ENCODE results near the gene MTX1. TPM values are rescaled to one million over a fixed set of nuclear protein-coding genes. Genes with fewer than 3 reads are reported as not detected.

The MTX1 gene
- total and polyA plus RNA-seq, 9 of the 15 experiments (the other 6 are each of a cell fraction or from before 2014, with no cell fraction given): 29.1 to 98.4 (median 66.9) TPM

DNA sequence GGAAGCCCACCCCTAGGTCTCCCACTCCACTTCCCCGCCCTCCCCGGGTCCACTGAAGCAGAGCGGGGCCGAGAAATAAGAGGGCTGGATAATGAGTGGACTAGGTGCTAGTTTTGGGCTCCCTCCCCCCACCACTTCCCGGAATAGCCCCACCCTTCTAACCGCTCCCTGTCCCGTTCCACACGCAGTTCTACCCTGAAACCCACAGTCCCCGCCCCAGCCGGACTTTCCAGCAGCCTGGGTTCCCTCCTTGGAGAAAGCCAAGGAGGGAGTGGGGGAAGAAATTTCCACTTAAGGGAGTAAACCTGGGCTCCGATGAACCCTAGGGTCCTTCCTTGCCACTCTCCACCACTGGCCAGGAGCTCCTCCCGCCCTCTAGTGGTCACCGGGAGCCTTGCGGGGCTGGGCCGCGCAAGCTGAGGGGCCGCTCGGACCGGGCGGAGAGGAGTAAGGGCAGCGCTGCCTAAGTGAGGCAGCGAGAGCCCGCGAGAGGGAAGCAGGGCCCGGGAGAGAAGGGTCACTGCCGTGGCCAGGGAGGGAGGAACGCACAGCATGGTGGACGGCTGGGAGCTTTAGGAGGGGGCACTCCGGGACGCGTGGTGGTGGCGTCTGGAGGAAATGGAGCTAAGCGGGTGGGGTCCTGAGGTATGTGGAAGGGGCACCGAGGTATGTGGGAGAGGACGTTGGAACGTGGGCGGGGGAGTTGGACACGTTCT is 15.1 kb upstream of the MTX1 start (continued):
- TF ChIP-seq, protein P1, sequence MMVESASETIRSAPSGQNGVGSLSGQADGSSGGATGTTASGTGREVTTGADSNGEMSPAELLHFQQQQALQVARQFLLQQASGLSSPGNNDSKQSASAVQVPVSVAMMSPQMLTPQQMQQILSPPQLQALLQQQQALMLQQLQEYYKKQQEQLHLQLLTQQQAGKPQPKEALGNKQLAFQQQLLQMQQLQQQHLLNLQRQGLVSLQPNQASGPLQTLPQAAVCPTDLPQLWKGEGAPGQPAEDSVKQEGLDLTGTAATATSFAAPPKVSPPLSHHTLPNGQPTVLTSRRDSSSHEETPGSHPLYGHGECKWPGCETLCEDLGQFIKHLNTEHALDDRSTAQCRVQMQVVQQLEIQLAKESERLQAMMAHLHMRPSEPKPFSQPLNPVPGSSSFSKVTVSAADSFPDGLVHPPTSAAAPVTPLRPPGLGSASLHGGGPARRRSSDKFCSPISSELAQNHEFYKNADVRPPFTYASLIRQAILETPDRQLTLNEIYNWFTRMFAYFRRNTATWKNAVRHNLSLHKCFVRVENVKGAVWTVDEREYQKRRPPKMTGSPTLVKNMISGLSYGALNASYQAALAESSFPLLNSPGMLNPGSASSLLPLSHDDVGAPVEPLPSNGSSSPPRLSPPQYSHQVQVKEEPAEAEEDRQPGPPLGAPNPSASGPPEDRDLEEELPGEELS (CRISPR knock-in tag; IDR thresholded peaks at IDR 0.05; ENCODE audit: borderline replicate concordance): no peak
- TF ChIP-seq C11orf30 (IDR thresholded peaks at IDR 0.05; ENCODE audit: low read depth) (no peak), SMARCC2 (IDR thresholded peaks at IDR 0.05; ENCODE audit: low read depth) (no peak), IRF1 (CRISPR knock-in tag; IDR thresholded peaks at IDR 0.05; ENCODE audit: borderline replicate concordance) (no peak), ZNF408 (CRISPR knock-in tag; IDR thresholded peaks at IDR 0.05; ENCODE audit: low read depth) (no peak), KLF1 (tag; IDR thresholded peaks at IDR 0.05) (no peak), THRAP3 (IDR thresholded peaks at IDR 0.05; ENCODE audit: borderline replicate concordance) (no peak), PURB (CRISPR knock-in tag; IDR thresholded peaks at IDR 0.05; ENCODE audit: low read depth) (no peak), PCBP1 (IDR thresholded peaks at IDR 0.05; ENCODE audit: low read depth, low read length, poor library complexity, severe bottlenecking) (peak; percentile 2), PML (IDR thresholded peaks at IDR 0.05; ENCODE audit: low read length) (peak; percentile 69; the same call in 1 of the 2 replicates), ZNF764 (CRISPR knock-in tag; IDR thresholded peaks at IDR 0.05; ENCODE audit: low read depth) (no peak), MEF2A (IDR thresholded peaks at IDR 0.05; ENCODE audit: control insufficient read depth, low read depth, low read length) (0 out of 2 replicates have a peak, but pooled peaks have one; percentile 30), NUFIP1 (IDR thresholded peaks at IDR 0.05; ENCODE audit: partially characterized antibody) (no peak), PCBP2 (IDR thresholded peaks at IDR 0.05; ENCODE audit: low read depth, low read length, poor library complexity, severe bottlenecking) (no peak), ZNF668 (CRISPR knock-in tag; IDR thresholded peaks at IDR 0.05) (no peak), NFIX (CRISPR knock-in tag; IDR thresholded peaks at IDR 0.05; ENCODE audit: low read depth) (no peak)
- TF ChIP-seq, protein P2, sequence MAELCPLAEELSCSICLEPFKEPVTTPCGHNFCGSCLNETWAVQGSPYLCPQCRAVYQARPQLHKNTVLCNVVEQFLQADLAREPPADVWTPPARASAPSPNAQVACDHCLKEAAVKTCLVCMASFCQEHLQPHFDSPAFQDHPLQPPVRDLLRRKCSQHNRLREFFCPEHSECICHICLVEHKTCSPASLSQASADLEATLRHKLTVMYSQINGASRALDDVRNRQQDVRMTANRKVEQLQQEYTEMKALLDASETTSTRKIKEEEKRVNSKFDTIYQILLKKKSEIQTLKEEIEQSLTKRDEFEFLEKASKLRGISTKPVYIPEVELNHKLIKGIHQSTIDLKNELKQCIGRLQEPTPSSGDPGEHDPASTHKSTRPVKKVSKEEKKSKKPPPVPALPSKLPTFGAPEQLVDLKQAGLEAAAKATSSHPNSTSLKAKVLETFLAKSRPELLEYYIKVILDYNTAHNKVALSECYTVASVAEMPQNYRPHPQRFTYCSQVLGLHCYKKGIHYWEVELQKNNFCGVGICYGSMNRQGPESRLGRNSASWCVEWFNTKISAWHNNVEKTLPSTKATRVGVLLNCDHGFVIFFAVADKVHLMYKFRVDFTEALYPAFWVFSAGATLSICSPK (IDR thresholded peaks at IDR 0.05; ENCODE audit: borderline replicate concordance): 0 out of 2 replicates have a peak, but pooled peaks have one; percentile 41
- TF ChIP-seq, protein P3, sequence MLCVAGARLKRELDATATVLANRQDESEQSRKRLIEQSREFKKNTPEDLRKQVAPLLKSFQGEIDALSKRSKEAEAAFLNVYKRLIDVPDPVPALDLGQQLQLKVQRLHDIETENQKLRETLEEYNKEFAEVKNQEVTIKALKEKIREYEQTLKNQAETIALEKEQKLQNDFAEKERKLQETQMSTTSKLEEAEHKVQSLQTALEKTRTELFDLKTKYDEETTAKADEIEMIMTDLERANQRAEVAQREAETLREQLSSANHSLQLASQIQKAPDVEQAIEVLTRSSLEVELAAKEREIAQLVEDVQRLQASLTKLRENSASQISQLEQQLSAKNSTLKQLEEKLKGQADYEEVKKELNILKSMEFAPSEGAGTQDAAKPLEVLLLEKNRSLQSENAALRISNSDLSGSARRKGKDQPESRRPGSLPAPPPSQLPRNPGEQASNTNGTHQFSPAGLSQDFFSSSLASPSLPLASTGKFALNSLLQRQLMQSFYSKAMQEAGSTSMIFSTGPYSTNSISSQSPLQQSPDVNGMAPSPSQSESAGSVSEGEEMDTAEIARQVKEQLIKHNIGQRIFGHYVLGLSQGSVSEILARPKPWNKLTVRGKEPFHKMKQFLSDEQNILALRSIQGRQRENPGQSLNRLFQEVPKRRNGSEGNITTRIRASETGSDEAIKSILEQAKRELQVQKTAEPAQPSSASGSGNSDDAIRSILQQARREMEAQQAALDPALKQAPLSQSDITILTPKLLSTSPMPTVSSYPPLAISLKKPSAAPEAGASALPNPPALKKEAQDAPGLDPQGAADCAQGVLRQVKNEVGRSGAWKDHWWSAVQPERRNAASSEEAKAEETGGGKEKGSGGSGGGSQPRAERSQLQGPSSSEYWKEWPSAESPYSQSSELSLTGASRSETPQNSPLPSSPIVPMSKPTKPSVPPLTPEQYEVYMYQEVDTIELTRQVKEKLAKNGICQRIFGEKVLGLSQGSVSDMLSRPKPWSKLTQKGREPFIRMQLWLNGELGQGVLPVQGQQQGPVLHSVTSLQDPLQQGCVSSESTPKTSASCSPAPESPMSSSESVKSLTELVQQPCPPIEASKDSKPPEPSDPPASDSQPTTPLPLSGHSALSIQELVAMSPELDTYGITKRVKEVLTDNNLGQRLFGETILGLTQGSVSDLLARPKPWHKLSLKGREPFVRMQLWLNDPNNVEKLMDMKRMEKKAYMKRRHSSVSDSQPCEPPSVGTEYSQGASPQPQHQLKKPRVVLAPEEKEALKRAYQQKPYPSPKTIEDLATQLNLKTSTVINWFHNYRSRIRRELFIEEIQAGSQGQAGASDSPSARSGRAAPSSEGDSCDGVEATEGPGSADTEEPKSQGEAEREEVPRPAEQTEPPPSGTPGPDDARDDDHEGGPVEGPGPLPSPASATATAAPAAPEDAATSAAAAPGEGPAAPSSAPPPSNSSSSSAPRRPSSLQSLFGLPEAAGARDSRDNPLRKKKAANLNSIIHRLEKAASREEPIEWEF (CRISPR knock-in tag; IDR thresholded peaks at IDR 0.05): no peak

Data from K562 (cell line).